ENCODE results near the gene DENND11. TPM values are rescaled to one million over a fixed set of nuclear protein-coding genes. Genes with fewer than 3 reads are reported as not detected.

DENND11 gene
- total RNA-seq, 1 donor from 2014 or later: 10.6 TPM

DNA sequence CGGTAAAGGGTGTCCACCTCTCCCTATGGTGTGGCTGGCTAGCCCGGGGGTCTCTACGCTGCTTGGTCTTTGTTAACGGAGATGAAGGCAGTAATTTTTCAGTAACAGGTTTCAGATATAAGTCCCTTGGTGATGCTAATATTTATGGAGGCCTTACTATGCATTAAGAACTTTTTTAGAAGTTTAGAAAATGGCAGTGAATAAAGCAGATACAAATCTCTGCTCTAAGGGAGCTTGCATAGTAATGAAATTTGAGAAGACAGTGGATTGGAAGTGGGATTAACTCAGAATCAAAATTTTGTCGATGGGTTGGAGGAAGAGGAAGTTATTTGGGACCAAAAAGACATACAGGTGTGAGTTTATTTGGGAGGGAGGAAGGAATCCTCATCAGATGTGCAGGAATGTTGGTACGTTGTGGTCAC, 36.6 kb upstream of the DENND11 start:
- Mint-ChIP-seq H3K9me3 (ENCODE audit: unreplicated experiment) (no peaks in the 10 kb centered on the region), H3K36me3 (ENCODE audit: unreplicated experiment) (peaks cover 18% of the 10 kb centered on the region), H3K27ac (ENCODE audit: unreplicated experiment) (peak overlapping the region; percentile 98), H3K4me1 (ENCODE audit: unreplicated experiment) (peaks cover 23% of the 10 kb centered on the region), H3K27me3 (ENCODE audit: unreplicated experiment) (no peaks in the 10 kb centered on the region), H3K4me3 (ENCODE audit: unreplicated experiment) (peak overlapping the region; percentile 99)
- TF ChIP-seq, protein P1, sequence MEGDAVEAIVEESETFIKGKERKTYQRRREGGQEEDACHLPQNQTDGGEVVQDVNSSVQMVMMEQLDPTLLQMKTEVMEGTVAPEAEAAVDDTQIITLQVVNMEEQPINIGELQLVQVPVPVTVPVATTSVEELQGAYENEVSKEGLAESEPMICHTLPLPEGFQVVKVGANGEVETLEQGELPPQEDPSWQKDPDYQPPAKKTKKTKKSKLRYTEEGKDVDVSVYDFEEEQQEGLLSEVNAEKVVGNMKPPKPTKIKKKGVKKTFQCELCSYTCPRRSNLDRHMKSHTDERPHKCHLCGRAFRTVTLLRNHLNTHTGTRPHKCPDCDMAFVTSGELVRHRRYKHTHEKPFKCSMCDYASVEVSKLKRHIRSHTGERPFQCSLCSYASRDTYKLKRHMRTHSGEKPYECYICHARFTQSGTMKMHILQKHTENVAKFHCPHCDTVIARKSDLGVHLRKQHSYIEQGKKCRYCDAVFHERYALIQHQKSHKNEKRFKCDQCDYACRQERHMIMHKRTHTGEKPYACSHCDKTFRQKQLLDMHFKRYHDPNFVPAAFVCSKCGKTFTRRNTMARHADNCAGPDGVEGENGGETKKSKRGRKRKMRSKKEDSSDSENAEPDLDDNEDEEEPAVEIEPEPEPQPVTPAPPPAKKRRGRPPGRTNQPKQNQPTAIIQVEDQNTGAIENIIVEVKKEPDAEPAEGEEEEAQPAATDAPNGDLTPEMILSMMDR (IDR thresholded peaks at IDR 0.05): no peak
- no peak for DNase-seq (ENCODE audit: extremely low spot score, unreplicated experiment)

DNA sequence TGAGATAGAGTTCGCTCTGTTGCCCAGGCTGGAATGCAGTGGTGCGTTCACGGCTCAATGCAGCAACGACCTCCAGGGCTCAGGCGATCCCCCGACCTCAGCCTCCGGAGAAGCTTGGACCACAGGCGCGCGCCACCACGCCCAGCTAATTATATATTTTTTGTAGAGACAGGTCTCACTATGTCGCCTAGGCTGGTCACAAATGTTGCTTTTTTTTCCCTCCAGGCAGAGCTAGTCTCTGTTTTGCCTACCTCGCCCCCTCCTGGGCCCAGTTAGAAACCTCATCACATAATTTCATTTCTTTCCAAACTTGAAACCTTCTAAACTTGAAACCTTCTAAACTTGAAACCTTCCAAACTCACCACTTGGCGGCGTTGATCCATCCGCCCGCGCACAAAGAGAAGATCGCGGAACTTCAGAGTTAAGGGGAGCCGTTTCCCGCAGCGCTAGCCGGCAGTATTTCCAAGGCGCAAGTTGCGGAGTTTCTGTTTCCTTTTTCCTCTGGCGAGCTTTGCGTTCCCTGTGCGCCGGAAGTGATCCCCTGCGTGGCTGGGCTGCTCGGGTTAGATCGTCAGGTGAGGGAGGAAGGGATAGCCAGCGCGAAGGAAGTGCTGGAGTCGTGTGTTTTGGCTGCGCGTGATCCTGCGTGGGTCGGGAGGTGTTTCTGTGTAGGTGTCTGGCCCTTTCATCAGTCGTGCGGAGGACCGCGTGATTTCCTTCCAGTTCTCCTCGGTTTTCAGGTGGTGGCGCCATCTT, 36.0 kb upstream of the DENND11 start, which contains the start of gene SSBP1:
SSBP1 (plus strand) TSS at position 523 of the 756 bp plus-strand sequence. CDS start 809 bp downstream, outside the sequence.
- DNase-seq (ENCODE audit: extremely low spot score, unreplicated experiment): peak; percentile 96
- TF ChIP-seq, protein P1 (IDR thresholded peaks at IDR 0.05): peak; percentile 84
- Mint-ChIP-seq H3K9me3 (ENCODE audit: unreplicated experiment) (no peaks in the 10 kb centered on the region), H3K4me3 (ENCODE audit: unreplicated experiment) (peak within 1 kb of the TSS; percentile 99), H3K36me3 (ENCODE audit: unreplicated experiment) (peaks cover 13% of the 10 kb centered on the region), H3K27me3 (ENCODE audit: unreplicated experiment) (no peaks in the 10 kb centered on the region), H3K27ac (ENCODE audit: unreplicated experiment) (peak within 1 kb of the TSS; percentile 98), H3K4me1 (ENCODE audit: unreplicated experiment) (peaks cover 23% of the 10 kb centered on the region)

DNA sequence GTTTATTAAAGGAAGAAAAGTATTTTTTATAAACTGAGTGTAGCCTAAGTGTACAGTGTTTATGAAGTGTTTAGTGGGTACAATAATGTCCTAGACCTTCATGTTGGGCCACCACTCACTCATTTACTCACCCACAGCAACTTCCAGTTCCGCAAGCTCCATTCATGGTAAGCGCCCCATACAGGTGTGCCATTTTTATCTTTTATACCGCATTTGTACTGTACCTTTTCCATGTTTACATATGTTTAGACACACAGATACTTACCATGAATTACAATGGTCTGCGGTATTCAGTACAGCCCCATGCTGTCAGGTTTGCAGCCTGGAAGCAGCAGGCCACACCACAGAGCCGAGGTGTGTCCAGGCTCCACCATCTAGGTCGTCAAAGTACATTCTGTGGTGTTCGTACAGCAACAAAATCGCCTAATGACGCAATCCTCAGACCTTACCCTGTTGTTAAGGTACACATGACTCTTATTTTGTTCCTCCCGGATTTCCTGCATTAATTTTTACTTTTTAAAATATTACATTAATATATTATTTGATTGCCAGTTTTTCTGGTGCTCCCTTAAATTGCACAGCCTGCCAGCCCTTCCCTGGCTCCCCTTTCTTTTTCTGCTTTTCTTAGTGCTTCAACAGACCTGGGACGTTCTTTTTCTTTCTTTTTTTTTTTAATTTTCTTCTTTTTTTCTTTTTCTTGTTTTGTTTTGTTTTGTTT, 35.3 kb upstream of the DENND11 start:
- DNase-seq (ENCODE audit: extremely low spot score, unreplicated experiment): no peak
- H3K27ac Mint-ChIP-seq (ENCODE audit: unreplicated experiment): peak overlapping the region; percentile 98
- H3K9me3 Mint-ChIP-seq (ENCODE audit: unreplicated experiment): no peaks in the 10 kb centered on the region

DNA sequence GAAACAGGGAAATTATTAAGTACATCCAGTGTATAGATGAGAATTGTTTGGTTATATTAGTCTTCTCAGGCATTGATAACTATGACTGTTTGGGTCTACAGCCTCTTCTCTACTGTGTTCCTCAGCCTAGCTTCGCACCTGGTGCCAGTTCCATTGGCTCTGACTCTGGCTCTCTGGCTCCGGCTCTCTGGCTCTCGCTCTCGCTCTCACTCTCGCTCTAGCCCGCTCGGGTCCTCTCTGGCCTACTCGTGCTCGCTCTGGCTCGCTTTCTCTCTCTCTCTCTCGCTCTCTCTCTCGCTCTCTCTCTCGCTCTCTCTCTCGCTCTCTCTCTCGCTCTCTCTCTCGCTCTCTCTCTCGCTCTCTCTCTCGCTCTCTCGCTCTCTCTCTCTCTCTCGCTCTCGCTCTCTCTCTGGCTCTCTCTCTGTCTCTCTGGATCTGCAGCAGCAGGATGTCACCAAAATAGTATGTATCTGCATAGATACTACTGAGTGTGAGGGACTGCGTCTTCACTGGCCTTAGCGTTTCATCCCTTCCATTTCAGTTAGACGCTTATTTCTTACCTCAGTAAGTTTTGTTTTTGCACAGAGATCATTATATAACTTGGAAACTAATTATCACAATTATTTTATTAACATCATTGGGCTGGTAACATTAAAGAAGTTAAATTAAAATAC, 29.6 kb upstream of the DENND11 start:
- H3K4me3 Mint-ChIP-seq (ENCODE audit: unreplicated experiment): no peak overlapping the region
- no peak overlapping the region for H3K27ac Mint-ChIP-seq (ENCODE audit: unreplicated experiment)
- H3K4me1 Mint-ChIP-seq (ENCODE audit: unreplicated experiment): no peaks in the 10 kb centered on the region
- no peaks in the 10 kb centered on the region for H3K9me3 Mint-ChIP-seq (ENCODE audit: unreplicated experiment)
- no peak for DNase-seq (ENCODE audit: extremely low spot score, unreplicated experiment)
- no peaks in the 10 kb centered on the region for H3K36me3 Mint-ChIP-seq (ENCODE audit: unreplicated experiment)
- TF ChIP-seq, protein P1 (IDR thresholded peaks at IDR 0.05): no peak
- peaks cover 13% of the 10 kb centered on the region for H3K27me3 Mint-ChIP-seq (ENCODE audit: unreplicated experiment)

More for the DNA sequence above, 35.3 kb upstream of the DENND11 start:
- H3K4me3 Mint-ChIP-seq (ENCODE audit: unreplicated experiment): peak overlapping the region; percentile 99
- peaks cover 23% of the 10 kb centered on the region for H3K4me1 Mint-ChIP-seq (ENCODE audit: unreplicated experiment)
- TF ChIP-seq, protein P1 (IDR thresholded peaks at IDR 0.05): no peak
- peaks cover 8% of the 10 kb centered on the region for H3K36me3 Mint-ChIP-seq (ENCODE audit: unreplicated experiment)
- H3K27me3 Mint-ChIP-seq (ENCODE audit: unreplicated experiment): no peaks in the 10 kb centered on the region

All from osteocyte (in vitro differentiated cells).